Middle frontal gyrus (tissue), 1 donor: Measurements from ENCODE around the gene CST5.
A peak's percentile ranks its signal among the peaks of the same experiment; 100 is the strongest.
"Not testable (repeated sequence)": the region's sequence is repeated elsewhere in the genome, so short reads cannot be mapped to it uniquely, and the experiment has no call there.

ENCODE experiments used
- DNase-seq: peaks from one replicate; pipeline ENCODE4 v3.0.0-alpha.2; 2015; ENCODE audit warnings: low spot score; ENCODE audit errors: extremely low spot score

Gene CST5

GRCh38 chr20:23889775-23890187 is 10.2 kb upstream of the CST5 start:
- peak; percentile 36 for DNase-seq

- DNase-seq = no peak
Observed at GRCh38 chr20:23887856-23888255, 8.3 kb upstream of the CST5 start.

- DNase-seq = no peak
Observed at GRCh38 chr20:23884771-23885162, 5.2 kb upstream of the CST5 start.

GRCh38 chr20:23884136-23884770 is 4.7 kb upstream of the CST5 start:
- no peak for DNase-seq

GRCh38 chr20:23881371-23881770 is 1.8 kb upstream of the CST5 start:
- DNase-seq = no peak

GRCh38 chr20:23880417-23880816 is 869 bp upstream of the CST5 start:
- DNase-seq = no peak

GRCh38 chr20:23879811-23880374 is 345 bp upstream of the CST5 start:
- no peak for DNase-seq

- no peak for DNase-seq
Observed at GRCh38 chr20:23878787-23879186, 761 bp downstream of the CST5 start.

- DNase-seq = not testable (repeated sequence)
Observed at GRCh38 chr20:23878016-23878542, 1.5 kb downstream of the CST5 start.

GRCh38 chr20:23877524-23877923 is 2.0 kb downstream of the CST5 start:
- no peak for DNase-seq

- DNase-seq = no peak
Observed at GRCh38 chr20:23875606-23876237, 3.8 kb downstream of the CST5 start.

GRCh38 chr20:23874747-23875146 is 4.8 kb downstream of the CST5 start:
- peak; percentile 42 for DNase-seq

GRCh38 chr20:23873370-23874015 is 6.1 kb downstream of the CST5 start:
- DNase-seq = no peak

GRCh38 chr20:23872065-23872464 is 7.5 kb downstream of the CST5 start:
- no peak for DNase-seq

- no peak for DNase-seq
Observed at GRCh38 chr20:23870461-23870860, 9.1 kb downstream of the CST5 start.

GRCh38 chr20:23869520-23869919 is 10.0 kb downstream of the CST5 start:
- no peak for DNase-seq

GRCh38 chr20:23868321-23868720 is 11.2 kb downstream of the CST5 start:
- no peak for DNase-seq

GRCh38 chr20:23867152-23867776 is 12.3 kb downstream of the CST5 start:
- no peak for DNase-seq

GRCh38 chr20:23860771-23861170 is 18.8 kb downstream of the CST5 start:
- not testable (repeated sequence) for DNase-seq

GRCh38 chr20:23857962-23858595 is 21.5 kb downstream of the CST5 start:
- no peak for DNase-seq

GRCh38 chr20:23856736-23857135 is 22.8 kb downstream of the CST5 start:
- no peak for DNase-seq
